Prostate gland (tissue), 2 donors: ENCODE measurements around the gene DNM3. TPM values are rescaled to one million over a fixed set of nuclear protein-coding genes. Genes with fewer than 3 reads are reported as not detected.

Source experiments
- DNase-seq: peaks from one replicate; pipeline ENCODE4 v3.0.0-alpha.2; 2019; ENCODE audit warnings: low spot score
- H3K27ac ChIP-seq, 2 donors: fragments of 200-600 bp; sonication (generic); 2 replicates each; pipeline ENCODE4 v1.5.1; 2017 to 2019
- H3K27me3 ChIP-seq: fragments of 200-600 bp; sonication (generic); replicated peaks from 2 replicates; pipeline ENCODE4 v1.5.1; 2019; ENCODE audit not compliant: insufficient read depth
- H3K36me3 ChIP-seq, 2 donors: fragments of 200-600 bp; sonication (generic); 1 replicate in 1 of 2; 2 replicates in 1 of 2; pipeline versions ENCODE4 v1.5.1 to v1.8.1; 2017 to 2019
- H3K4me1 ChIP-seq: fragments of 200-600 bp; sonication (generic); replicated peaks from 2 replicates; pipeline ENCODE4 v1.5.1; 2019
- H3K4me3 ChIP-seq, 2 donors: fragments of 200-600 bp; sonication (generic); 2 replicates each; pipeline ENCODE4 v1.5.1; 2017 to 2019
- H3K9me3 ChIP-seq: fragments of 200-600 bp; sonication (generic); 2 replicates; pipeline ENCODE4 v1.5.1; 2017
- POLR2A ChIP-seq: fragments of 450-650 bp; IDR thresholded peaks from one replicate; pipeline ENCODE4 v1.6.1; 2016; ENCODE audit warnings: antibody characterized with exemption, mild to moderate bottlenecking
- POLR2AphosphoS5 ChIP-seq: sonication (generic); formaldehyde crosslinking; IDR thresholded peaks from one replicate; pipeline ENCODE4 v1.6.1; 2017; ENCODE audit warnings: antibody characterized with exemption
- WGBS: methylation state at CpG from one replicate; pipeline ENCODE4 v1.1.5; 2018; 5-methylcytosine and 5-hydroxymethylcytosine counted together
- intact Hi-C: fragments of 100-400 bp; cut with DNase I; formaldehyde crosslinking; loops from one replicate; pipeline ENCODE4 v1.14.2; 2022
- total RNA-seq, 2 donors: library from RNA; depleted of rRNA; stranded (reverse); fragments of >200 nt; gene quantifications; one replicate each; pipeline ENCODE4 v1.1.0, GENCODE V29; 2016
- TF ChIP-seq, protein P1 (sequence below), 4 experiments: fragments of 200-600 bp in 2 of 4; fragments of 450-650 bp in 2 of 4; sonication (generic) in 2 of 4; IDR thresholded peaks; 1 replicate in 3 of 4; 2 replicates in 1 of 4; pipeline ENCODE4 v1.5.1; 2016 to 2019; ENCODE audit warnings: antibody characterized with exemption in 4 of 4, mild to moderate bottlenecking in 2 of 4, moderate library complexity in 2 of 4

DNM3 gene
- total RNA-seq, 2 donors from 2014 or later, result 2.3 to 5.3 TPM

DNA sequence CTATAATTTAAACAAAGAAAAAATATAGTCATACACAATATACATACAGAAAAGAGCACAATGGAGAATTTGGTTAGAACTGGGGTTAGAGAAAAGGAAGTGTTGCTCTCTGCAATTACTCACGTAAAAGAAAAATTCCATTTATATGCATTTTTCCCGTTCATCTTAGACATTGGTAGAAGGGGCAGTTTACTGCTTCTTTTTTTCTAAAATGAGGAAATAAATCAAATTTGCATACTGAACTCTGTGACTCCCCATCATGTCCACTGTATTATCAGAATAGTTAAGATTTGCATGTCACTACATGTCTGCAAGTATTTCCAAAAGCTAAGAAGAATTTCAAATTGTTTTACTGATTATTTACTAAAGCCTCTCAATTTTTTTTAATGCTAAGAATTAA lies 535.1 kb downstream of the DNM3 start:
- 57% methylated on average over 2 of the region's 2 CpGs for WGBS
- intact Hi-C loops, result no loop called here
- H3K36me3 ChIP-seq, result no peaks in the 10 kb centered on the region
- TF ChIP-seq POLR2AphosphoS5 (no peak), POLR2A (no peak)
- TF ChIP-seq, protein P1, sequence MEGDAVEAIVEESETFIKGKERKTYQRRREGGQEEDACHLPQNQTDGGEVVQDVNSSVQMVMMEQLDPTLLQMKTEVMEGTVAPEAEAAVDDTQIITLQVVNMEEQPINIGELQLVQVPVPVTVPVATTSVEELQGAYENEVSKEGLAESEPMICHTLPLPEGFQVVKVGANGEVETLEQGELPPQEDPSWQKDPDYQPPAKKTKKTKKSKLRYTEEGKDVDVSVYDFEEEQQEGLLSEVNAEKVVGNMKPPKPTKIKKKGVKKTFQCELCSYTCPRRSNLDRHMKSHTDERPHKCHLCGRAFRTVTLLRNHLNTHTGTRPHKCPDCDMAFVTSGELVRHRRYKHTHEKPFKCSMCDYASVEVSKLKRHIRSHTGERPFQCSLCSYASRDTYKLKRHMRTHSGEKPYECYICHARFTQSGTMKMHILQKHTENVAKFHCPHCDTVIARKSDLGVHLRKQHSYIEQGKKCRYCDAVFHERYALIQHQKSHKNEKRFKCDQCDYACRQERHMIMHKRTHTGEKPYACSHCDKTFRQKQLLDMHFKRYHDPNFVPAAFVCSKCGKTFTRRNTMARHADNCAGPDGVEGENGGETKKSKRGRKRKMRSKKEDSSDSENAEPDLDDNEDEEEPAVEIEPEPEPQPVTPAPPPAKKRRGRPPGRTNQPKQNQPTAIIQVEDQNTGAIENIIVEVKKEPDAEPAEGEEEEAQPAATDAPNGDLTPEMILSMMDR (IDR thresholded peaks at IDR 0.05), result no peak
- no peak overlapping the region for H3K27ac ChIP-seq
- no peaks in the 10 kb centered on the region for H3K27me3 ChIP-seq
- H3K4me1 ChIP-seq, result no peaks in the 10 kb centered on the region
- no peaks in the 10 kb centered on the region for H3K9me3 ChIP-seq
- no peak for DNase-seq
- no peak overlapping the region for H3K4me3 ChIP-seq

DNA sequence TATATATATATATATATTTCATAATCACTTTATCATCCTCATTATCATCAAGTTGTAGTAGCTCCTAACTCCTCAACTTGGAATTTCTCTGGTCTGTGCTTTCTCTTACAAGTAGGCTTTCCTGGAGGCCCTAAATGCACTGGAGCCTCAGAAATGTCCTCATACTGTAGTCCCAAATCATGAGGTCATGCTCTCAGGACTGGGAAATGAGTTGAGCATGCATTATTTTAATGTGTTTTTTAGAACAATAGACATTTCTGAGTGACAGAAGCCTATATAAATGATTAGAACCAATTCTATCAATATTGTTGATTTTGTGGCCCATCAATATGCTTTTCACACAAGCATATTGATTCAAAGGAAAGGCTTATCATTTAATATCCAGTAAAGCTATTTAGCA lies 536.3 kb downstream of the DNM3 start:
- Histone ChIP-seq H3K9me3 (no peaks in the 10 kb centered on the region), H3K36me3 (no peaks in the 10 kb centered on the region), H3K27ac (no peak overlapping the region), H3K4me3 (no peak overlapping the region), H3K4me1 (no peaks in the 10 kb centered on the region), H3K27me3 (no peaks in the 10 kb centered on the region)
- DNase-seq, result no peak
- intact Hi-C loops, result no loop called here
- no peak for TF ChIP-seq POLR2A
- no peak for TF ChIP-seq POLR2AphosphoS5
- TF ChIP-seq, protein P1 (IDR thresholded peaks at IDR 0.05), result no peak

DNA sequence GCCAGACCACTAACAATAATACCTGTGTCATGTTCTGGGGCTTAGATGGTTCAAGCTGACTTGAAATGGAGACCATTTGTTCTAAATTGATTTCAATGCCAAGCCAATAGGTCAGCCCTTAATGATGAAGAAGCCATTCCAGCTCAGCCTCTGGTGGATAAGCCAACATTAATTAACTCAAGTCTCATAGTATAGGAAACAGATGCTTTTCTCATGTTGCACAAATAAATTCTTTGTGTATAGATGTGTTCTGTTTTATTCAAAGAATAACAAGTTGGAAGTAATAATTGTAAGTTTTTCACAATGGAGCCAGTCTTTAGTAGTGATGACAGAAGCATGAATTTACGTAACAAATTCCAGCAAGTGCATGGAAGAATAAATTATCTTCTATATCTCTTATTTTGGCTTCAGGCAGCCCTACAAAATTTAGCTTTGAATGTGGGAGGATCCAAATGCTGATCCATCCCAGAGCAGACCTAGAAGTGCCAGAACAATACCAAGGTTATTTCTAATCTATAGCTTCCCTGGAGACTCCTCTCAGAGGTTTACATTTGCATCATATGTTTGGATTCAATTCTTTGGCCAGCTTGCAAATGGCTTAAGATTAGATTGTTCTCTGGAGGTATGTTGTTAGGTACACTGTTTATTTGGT lies 536.9 kb downstream of the DNM3 start:
- 97% methylated on average over 1 of the region's 1 CpG for WGBS
- Histone ChIP-seq H3K9me3 (no peaks in the 10 kb centered on the region), H3K27me3 (no peaks in the 10 kb centered on the region), H3K4me3 (no peak overlapping the region), H3K36me3 (no peaks in the 10 kb centered on the region), H3K4me1 (no peaks in the 10 kb centered on the region), H3K27ac (no peak overlapping the region)
- TF ChIP-seq POLR2AphosphoS5, result no peak
- TF ChIP-seq, protein P1 (IDR thresholded peaks at IDR 0.05), result no peak
- no peak for TF ChIP-seq POLR2A
- no peak for DNase-seq
- intact Hi-C loops, result no loop called here

DNA sequence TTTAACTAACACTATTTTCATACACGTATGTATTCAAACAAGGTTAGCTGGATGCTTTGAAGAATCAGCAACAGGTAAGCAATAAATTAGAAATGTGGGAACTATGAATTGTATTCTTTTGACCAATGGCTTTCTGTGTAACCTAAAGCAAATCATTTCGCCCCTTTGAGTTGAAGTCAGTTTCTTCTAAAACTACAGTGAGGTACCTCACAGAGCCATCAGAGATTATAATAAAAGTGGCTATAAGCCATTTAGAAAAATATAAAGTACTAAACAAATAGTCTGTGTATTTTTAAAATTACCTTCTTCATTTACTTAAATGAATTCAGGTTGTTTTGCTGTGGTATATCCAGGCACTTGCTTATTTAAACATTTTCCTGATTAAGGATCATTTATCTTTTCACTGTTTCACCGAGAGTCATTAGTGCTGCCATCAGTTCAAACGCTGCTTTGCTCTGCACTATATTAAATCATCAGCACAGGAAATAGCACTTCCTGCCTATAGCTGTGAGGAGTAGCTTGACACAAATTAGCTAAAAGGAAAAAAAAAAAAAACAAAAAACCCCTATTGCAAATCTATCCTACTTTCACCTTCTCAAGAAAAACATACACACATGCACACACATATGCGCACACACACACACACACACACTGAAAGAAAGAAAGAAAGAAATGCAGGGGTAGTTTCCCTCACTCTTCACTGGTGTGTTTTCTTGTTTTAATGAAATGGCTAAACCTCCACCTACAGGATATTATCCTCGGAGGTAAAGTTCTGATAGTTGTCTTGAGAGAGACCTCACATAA lies 539.3 kb downstream of the DNM3 start:
- no peak overlapping the region for H3K4me3 ChIP-seq
- WGBS, result 62% methylated on average over 6 of the region's 6 CpGs
- no peaks in the 10 kb centered on the region for H3K9me3 ChIP-seq
- H3K27ac ChIP-seq, result no peak overlapping the region
- no peaks in the 10 kb centered on the region for H3K4me1 ChIP-seq
- H3K36me3 ChIP-seq, result no peaks in the 10 kb centered on the region
- TF ChIP-seq POLR2A, result no peak
- TF ChIP-seq, protein P1 (IDR thresholded peaks at IDR 0.05), result no peak
- TF ChIP-seq POLR2AphosphoS5, result no peak
- no peak for DNase-seq
- H3K27me3 ChIP-seq, result no peaks in the 10 kb centered on the region
- intact Hi-C loops, result no loop called here

DNA sequence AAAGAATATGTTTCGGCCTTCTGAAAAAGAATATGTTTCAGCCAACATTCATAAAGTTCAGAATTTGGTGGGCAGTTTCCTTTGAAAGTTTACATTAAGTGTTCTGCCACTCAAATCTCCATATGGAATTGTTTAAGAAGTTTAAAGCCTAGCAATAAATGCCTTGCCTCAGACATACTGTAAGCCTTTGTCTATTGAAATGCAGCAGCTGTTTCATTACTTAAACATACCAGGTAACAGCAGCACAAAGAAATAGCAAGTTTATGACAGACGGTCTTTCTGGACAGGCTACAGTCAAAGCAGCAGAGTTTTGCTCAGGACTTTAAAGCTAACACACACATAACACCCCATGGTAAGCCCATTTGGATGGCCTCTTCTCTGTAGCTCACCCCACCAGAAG lies 540.6 kb downstream of the DNM3 start:
- H3K4me3 ChIP-seq, result no peak overlapping the region
- H3K36me3 ChIP-seq, result no peaks in the 10 kb centered on the region
- DNase-seq, result no peak
- TF ChIP-seq POLR2AphosphoS5, result no peak
- TF ChIP-seq, protein P1 (IDR thresholded peaks at IDR 0.05), result no peak
- no peak for TF ChIP-seq POLR2A
- H3K27me3 ChIP-seq, result no peaks in the 10 kb centered on the region
- H3K27ac ChIP-seq, result no peak overlapping the region
- intact Hi-C loops, result no loop called here
- WGBS, result 53% methylated on average over 2 of the region's 2 CpGs
- no peaks in the 10 kb centered on the region for H3K9me3 ChIP-seq
- no peaks in the 10 kb centered on the region for H3K4me1 ChIP-seq
